MCF 10A (cell line): Measurements from ENCODE around the gene ST6GALNAC2. TPM values are rescaled to one million over a fixed set of nuclear protein-coding genes. Genes with fewer than 3 reads are reported as not detected.
A peak's percentile ranks its signal among the peaks of the same experiment; 100 is the strongest.

ENCODE experiments used
- BruUV-seq: library from RNA; stranded (reverse); fragments of 400-500 nt; replicated peaks from 2 replicates; lab custom pipeline; 2021; lab: Mats Ljungman, UMichigan
- CTCF ChIA-PET: fragments of 300-600 bp; sonication (Branson Sonifier 250); formaldehyde crosslinking; extraction: SDS; loops from one replicate; lab custom pipeline; 2021; ENCODE audit warnings: antibody characterized with exemption, inconsistent platforms; lab: Yijun Ruan, JAX
- POLR2A ChIA-PET: fragments of 300-600, 350-650 bp; sonication (Branson Sonifier 250); formaldehyde crosslinking; extraction: SDS; loops from one replicate; lab custom pipeline; 2020; ENCODE audit warnings: antibody characterized with exemption, inconsistent platforms; lab: Yijun Ruan, JAX
- DNase-seq: peaks from one replicate; pipeline ENCODE4 v3.0.0-alpha.2; 2018; ENCODE audit not compliant: unreplicated experiment
- H3K27ac Mint-ChIP-seq: one replicate; pipeline ENCODE4 v1.8.0; 2022; ENCODE audit warnings: mild to moderate bottlenecking, low read depth, mixed read lengths; ENCODE audit not compliant: unreplicated experiment
- H3K27me3 Mint-ChIP-seq: one replicate; pipeline ENCODE4 v1.8.0; 2022; ENCODE audit warnings: mixed read lengths; ENCODE audit not compliant: insufficient read depth, unreplicated experiment
- H3K36me3 Mint-ChIP-seq: one replicate; pipeline ENCODE4 v1.8.0; 2022; ENCODE audit warnings: mild to moderate bottlenecking, moderate library complexity, mixed read lengths; ENCODE audit not compliant: insufficient read depth, unreplicated experiment
- H3K4me1 Mint-ChIP-seq: one replicate; pipeline ENCODE4 v1.8.0; 2022; ENCODE audit warnings: mixed read lengths; ENCODE audit not compliant: insufficient read depth, unreplicated experiment
- H3K4me3 Mint-ChIP-seq: one replicate; pipeline ENCODE4 v1.8.0; 2022; ENCODE audit warnings: mild to moderate bottlenecking, moderate library complexity, mixed read lengths; ENCODE audit not compliant: unreplicated experiment
- H3K9me3 Mint-ChIP-seq: one replicate; pipeline ENCODE4 v1.8.0; 2022; ENCODE audit warnings: mixed read lengths; ENCODE audit not compliant: unreplicated experiment
- CTCF ChIP-seq: fragments of 200-600 bp; IDR thresholded peaks from one replicate; pipeline ENCODE4 v1.8.0; 2022; ENCODE audit warnings: antibody characterized with exemption, mild to moderate bottlenecking; ENCODE audit not compliant: unreplicated experiment
- intact Hi-C: fragments of 100-400 bp; cut with micrococcal nuclease; formaldehyde crosslinking; loops from 2 replicates; pipeline ENCODE4 v1.14.1; 2022
- total RNA-seq: library from RNA; stranded (reverse); gene quantifications from 2 replicates; pipeline ENCODE4 v1.2.3, GENCODE V29; 2022

The ST6GALNAC2 gene
- total RNA-seq, 1 experiment from 2014 or later = 7.7 TPM

GRCh38 chr17:76569607-76570279 lies 15.9 kb downstream of the ST6GALNAC2 start:
- Mint-ChIP-seq H3K4me3 (no peak overlapping the region), H3K27ac (no peak overlapping the region), H3K9me3 (no peaks in the 10 kb centered on the region), H3K4me1 (peaks cover 23% of the 10 kb centered on the region), H3K27me3 (no peaks in the 10 kb centered on the region), H3K36me3 (peaks cover 36% of the 10 kb centered on the region)
- intact Hi-C loops = no loop called here
- no peak for TF ChIP-seq CTCF
- DNase-seq = no peak
- no TSS peak for BruUV-seq
- POLR2A ChIA-PET = interaction anchor here (0.9 to 4.6 kb wide), 4 partner anchors 8 to 54 kb away, joined by 3 to 30 read pairs (median 4); no protein-coding TSS in a partner anchor
- CTCF ChIA-PET = interaction anchor here (1.0 to 1.1 kb wide), 2 partner anchors 28 to 48 kb away, joined by 3 to 6 read pairs; no protein-coding TSS in a partner anchor

GRCh38 chr17:76568811-76569221 lies 16.8 kb downstream of the ST6GALNAC2 start:
- no peak for DNase-seq
- no peaks in the 10 kb centered on the region for H3K27me3 Mint-ChIP-seq
- ChIA-PET POLR2A (interaction anchor here (0.8 to 4.6 kb wide), 8 partner anchors 9 to 54 kb away, joined by 3 to 56 read pairs (median 16); partner anchors contain the start of gene ST6GALNAC2), CTCF (interaction anchor here (0.8 kb wide), 1 partner anchor 55 kb away, joined by 3 read pairs; no protein-coding TSS in a partner anchor)
- TF ChIP-seq CTCF = no peak
- H3K36me3 Mint-ChIP-seq = peaks cover 45% of the 10 kb centered on the region
- H3K4me3 Mint-ChIP-seq = no peak overlapping the region
- no TSS peak for BruUV-seq
- no peaks in the 10 kb centered on the region for H3K9me3 Mint-ChIP-seq
- H3K27ac Mint-ChIP-seq = peak overlapping the region; percentile 50
- intact Hi-C loops = no loop called here
- H3K4me1 Mint-ChIP-seq = peaks cover 23% of the 10 kb centered on the region

GRCh38 chr17:76567634-76568432 lies 17.8 kb downstream of the ST6GALNAC2 start:
- H3K4me3 Mint-ChIP-seq = no peak overlapping the region
- no peaks in the 10 kb centered on the region for H3K9me3 Mint-ChIP-seq
- peak; percentile 35 for DNase-seq
- intact Hi-C loops = no loop called here
- H3K27ac Mint-ChIP-seq = peak overlapping the region; percentile 50
- peaks cover 27% of the 10 kb centered on the region for H3K4me1 Mint-ChIP-seq
- peaks cover 55% of the 10 kb centered on the region for H3K36me3 Mint-ChIP-seq
- POLR2A ChIA-PET = interaction anchor here (0.5 to 4.6 kb wide), 18 partner anchors 8 to 146 kb away, joined by 3 to 56 read pairs (median 6); partner anchors contain the start of gene ST6GALNAC2
- TF ChIP-seq CTCF = no peak
- CTCF ChIA-PET = interaction anchor here (0.7 to 1.2 kb wide), 8 partner anchors 16 to 56 kb away, joined by 3 to 6 read pairs (median 4); no protein-coding TSS in a partner anchor
- no peaks in the 10 kb centered on the region for H3K27me3 Mint-ChIP-seq
- BruUV-seq = no TSS peak
